Activated naive CD8-positive, alpha-beta T cell treated with anti-CD3 and anti-CD28 coated beads for 36 hours (primary cell): ENCODE measurements around the gene RAB1B. TPM values are rescaled to one million over a fixed set of nuclear protein-coding genes. Genes with fewer than 3 reads are reported as not detected.
A peak's percentile ranks its signal among the peaks of the same experiment; 100 is the strongest.
"Not testable (repeated sequence)": the region's sequence is repeated elsewhere in the genome, so short reads cannot be mapped to it uniquely, and the experiment has no call there.

Experiments
- DNase-seq: peaks from one replicate; pipeline ENCODE4 v3.0.0; 2021
- H3K27ac Mint-ChIP-seq: one replicate; pipeline ENCODE4 v1.8.0; 2022; ENCODE audit warnings: mild to moderate bottlenecking, moderate library complexity, mixed read lengths
- H3K27me3 Mint-ChIP-seq: one replicate; pipeline ENCODE4 v1.8.0; 2022; ENCODE audit warnings: mild to moderate bottlenecking, mixed read lengths
- H3K36me3 Mint-ChIP-seq: one replicate; pipeline ENCODE4 v1.8.0; 2021; ENCODE audit warnings: mild to moderate bottlenecking, mixed read lengths
- H3K4me1 Mint-ChIP-seq: one replicate; pipeline ENCODE4 v1.8.0; 2021; ENCODE audit warnings: mixed read lengths
- H3K4me3 Mint-ChIP-seq: one replicate; pipeline ENCODE4 v1.8.0; 2022; ENCODE audit warnings: mild to moderate bottlenecking, moderate library complexity, mixed read lengths
- H3K9me3 Mint-ChIP-seq: one replicate; pipeline ENCODE4 v1.8.0; 2022; ENCODE audit warnings: mixed read lengths
- total RNA-seq, 2 experiments: library from RNA; stranded (reverse); gene quantifications; one replicate each; pipeline ENCODE4 v1.2.3, GENCODE V29; 2021

Gene RAB1B
- total RNA-seq, 2 experiments from 2014 or later, result 97.6 to 102 TPM

- Mint-ChIP-seq H3K9me3 (no peaks in the 10 kb centered on the region), H3K27ac (no peak within 1 kb of the TSS), H3K4me3 (peak within 1 kb of the TSS; percentile 40)
These were observed 23.5 kb downstream of the RAB1B start, which contains the start of gene TMEM151A for GRCh38 chr11:66291706-66292542. Gene TMEM151A (plus strand): TSS chr11:66291894. CDS start chr11:66292014, 120 bp downstream.

GRCh38 chr11:66292543-66293332, 24.3 kb downstream of the RAB1B start:
- H3K27me3 Mint-ChIP-seq, result peaks cover 25% of the 10 kb centered on the region
- DNase-seq, result no peak
- peaks cover 15% of the 10 kb centered on the region for H3K4me1 Mint-ChIP-seq
- H3K9me3 Mint-ChIP-seq, result no peaks in the 10 kb centered on the region
- H3K4me3 Mint-ChIP-seq, result peak overlapping the region; percentile 40
- H3K36me3 Mint-ChIP-seq, result no peaks in the 10 kb centered on the region
- H3K27ac Mint-ChIP-seq, result no peak overlapping the region

More at GRCh38 chr11:66291706-66292542, 23.5 kb downstream of the RAB1B start, which contains the start of gene TMEM151A:
- DNase-seq, result no peak
- peaks cover 23% of the 10 kb centered on the region for H3K4me1 Mint-ChIP-seq
- H3K36me3 Mint-ChIP-seq, result no peaks in the 10 kb centered on the region
- H3K27me3 Mint-ChIP-seq, result peaks cover 25% of the 10 kb centered on the region

- Mint-ChIP-seq H3K36me3 (no peaks in the 10 kb centered on the region), H3K4me3 (no peak overlapping the region), H3K4me1 (peaks cover 15% of the 10 kb centered on the region), H3K27ac (no peak overlapping the region), H3K9me3 (no peaks in the 10 kb centered on the region), H3K27me3 (peaks cover 25% of the 10 kb centered on the region)
- no peak for DNase-seq
These were observed 24.9 kb downstream of the RAB1B start for GRCh38 chr11:66293352-66293751.

- peaks cover 15% of the 10 kb centered on the region for H3K4me1 Mint-ChIP-seq
- peaks cover 25% of the 10 kb centered on the region for H3K27me3 Mint-ChIP-seq
- no peak overlapping the region for H3K27ac Mint-ChIP-seq
- no peak for DNase-seq
- H3K36me3 Mint-ChIP-seq, result no peaks in the 10 kb centered on the region
- no peak overlapping the region for H3K4me3 Mint-ChIP-seq
- H3K9me3 Mint-ChIP-seq, result no peaks in the 10 kb centered on the region
These were observed 25.6 kb downstream of the RAB1B start for GRCh38 chr11:66293777-66294625.

- Mint-ChIP-seq H3K9me3 (no peaks in the 10 kb centered on the region), H3K4me3 (no peak overlapping the region), H3K4me1 (peaks cover 10% of the 10 kb centered on the region), H3K36me3 (no peaks in the 10 kb centered on the region), H3K27ac (no peak overlapping the region), H3K27me3 (peaks cover 25% of the 10 kb centered on the region)
- DNase-seq, result no peak
These were observed 26.5 kb downstream of the RAB1B start for GRCh38 chr11:66294626-66295620.

- H3K27me3 Mint-ChIP-seq, result peaks cover 13% of the 10 kb centered on the region
- H3K4me3 Mint-ChIP-seq, result no peak overlapping the region
- H3K27ac Mint-ChIP-seq, result no peak overlapping the region
- peaks cover 3% of the 10 kb centered on the region for H3K4me1 Mint-ChIP-seq
- no peaks in the 10 kb centered on the region for H3K36me3 Mint-ChIP-seq
- no peak for DNase-seq
- H3K9me3 Mint-ChIP-seq, result no peaks in the 10 kb centered on the region
These were observed 29.2 kb downstream of the RAB1B start for GRCh38 chr11:66297610-66298009.

- Mint-ChIP-seq H3K4me3 (no peak overlapping the region), H3K27ac (no peak overlapping the region), H3K27me3 (peaks cover 3% of the 10 kb centered on the region), H3K36me3 (no peaks in the 10 kb centered on the region), H3K9me3 (no peaks in the 10 kb centered on the region), H3K4me1 (no peaks in the 10 kb centered on the region)
- no peak for DNase-seq
These were observed 30.7 kb downstream of the RAB1B start for GRCh38 chr11:66299186-66299585.

GRCh38 chr11:66302656-66303055, 34.2 kb downstream of the RAB1B start:
- H3K27me3 Mint-ChIP-seq, result no peaks in the 10 kb centered on the region
- H3K4me1 Mint-ChIP-seq, result no peaks in the 10 kb centered on the region
- no peak overlapping the region for H3K27ac Mint-ChIP-seq

GRCh38 chr11:66309475-66309874, 41.0 kb downstream of the RAB1B start:
- H3K4me1 Mint-ChIP-seq, result peaks cover 15% of the 10 kb centered on the region
- H3K27me3 Mint-ChIP-seq, result no peaks in the 10 kb centered on the region
- DNase-seq, result no peak
- no peaks in the 10 kb centered on the region for H3K9me3 Mint-ChIP-seq
- no peak overlapping the region for H3K27ac Mint-ChIP-seq
- H3K36me3 Mint-ChIP-seq, result no peaks in the 10 kb centered on the region
- no peak overlapping the region for H3K4me3 Mint-ChIP-seq

More at GRCh38 chr11:66302656-66303055, 34.2 kb downstream of the RAB1B start:
- Mint-ChIP-seq H3K4me3 (no peak overlapping the region), H3K36me3 (no peaks in the 10 kb centered on the region), H3K9me3 (no peaks in the 10 kb centered on the region)
- no peak for DNase-seq

- DNase-seq, result no peak
- Mint-ChIP-seq H3K9me3 (no peaks in the 10 kb centered on the region), H3K4me1 (peaks cover 22% of the 10 kb centered on the region), H3K27me3 (no peaks in the 10 kb centered on the region), H3K36me3 (no peaks in the 10 kb centered on the region), H3K4me3 (no peak overlapping the region), H3K27ac (no peak overlapping the region)
These were observed 41.9 kb downstream of the RAB1B start for GRCh38 chr11:66310324-66310723.

GRCh38 chr11:66310803-66311440, 42.5 kb downstream of the RAB1B start:
- peaks cover 27% of the 10 kb centered on the region for H3K4me1 Mint-ChIP-seq
- not testable (repeated sequence) for H3K27me3 Mint-ChIP-seq, DNase-seq, H3K4me3 Mint-ChIP-seq, H3K27ac Mint-ChIP-seq, H3K9me3 Mint-ChIP-seq, H3K36me3 Mint-ChIP-seq

- Mint-ChIP-seq H3K4me3 (peak overlapping the region; percentile 88), H3K4me1 (peaks cover 30% of the 10 kb centered on the region), H3K9me3 (no peaks in the 10 kb centered on the region), H3K27me3 (no peaks in the 10 kb centered on the region), H3K27ac (peak overlapping the region; percentile 94), H3K36me3 (no peaks in the 10 kb centered on the region)
- DNase-seq, result no peak
These were observed 43.1 kb downstream of the RAB1B start for GRCh38 chr11:66311470-66311964.

- peak; percentile 97 for DNase-seq
- Mint-ChIP-seq H3K36me3 (no peaks in the 10 kb centered on the region), H3K9me3 (no peaks in the 10 kb centered on the region), H3K27ac (peak overlapping the region; percentile 94), H3K4me1 (peaks cover 30% of the 10 kb centered on the region), H3K27me3 (no peaks in the 10 kb centered on the region), H3K4me3 (peak overlapping the region; percentile 88)
These were observed 43.6 kb downstream of the RAB1B start for GRCh38 chr11:66311965-66312548.
